Activated CD4-positive, alpha-beta T cell treated with anti-CD3 and anti-CD28 coated beads, Interleukin-2, amount 50 U/mL, for 4 hours (primary cell): Measurements from ENCODE around the gene NDUFA3.
"Not testable (repeated sequence)": the region's sequence is repeated elsewhere in the genome, so short reads cannot be mapped to it uniquely, and the experiment has no call there.

Experiments used
- DNase-seq, 2 experiments: peaks; one replicate each; pipeline ENCODE4 v3.0.0-alpha.2; 2020

Gene NDUFA3

DNA sequence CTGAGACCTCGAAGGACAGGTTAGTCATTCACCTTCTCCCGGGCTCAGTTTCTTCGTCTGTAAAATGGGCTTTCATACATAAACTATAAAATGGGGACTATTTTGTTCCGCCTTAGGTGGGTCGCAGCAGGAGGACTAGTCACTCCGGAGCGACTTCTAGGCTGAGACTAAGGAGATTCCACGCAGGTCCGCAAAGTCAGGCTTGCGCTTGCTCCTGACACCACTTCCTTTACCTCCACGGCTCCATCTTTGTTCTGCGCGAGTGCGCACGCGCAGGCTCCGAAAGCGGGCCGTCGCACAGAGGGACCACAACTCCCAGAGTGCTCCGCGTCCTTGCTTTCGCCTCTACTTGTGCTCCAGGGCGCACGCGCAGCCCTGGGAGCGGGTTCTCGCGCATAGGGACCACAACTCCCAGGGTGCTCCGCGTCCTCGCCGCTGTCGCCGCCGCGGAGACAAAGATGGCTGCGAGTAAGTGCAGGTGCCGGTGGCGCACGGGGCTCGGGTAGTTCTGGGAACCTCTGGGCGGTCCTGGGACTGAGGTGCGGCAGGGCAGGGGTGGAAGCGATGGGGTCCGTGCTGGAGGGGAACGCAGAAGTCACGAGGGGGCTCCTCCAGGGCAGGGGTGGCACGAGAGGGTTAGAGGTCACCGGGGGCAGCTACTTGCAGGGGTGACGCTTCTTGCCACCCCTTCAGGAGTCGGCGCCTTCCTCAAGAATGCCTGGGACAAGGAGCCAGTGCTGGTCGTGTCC lies at the start of gene NDUFA3:
TSS of gene NDUFA3 (plus strand) at position 435 of the 749 bp plus-strand sequence. CDS start at position 459, 24 bp downstream.
- peak; percentile 94 to 96 for DNase-seq

DNA sequence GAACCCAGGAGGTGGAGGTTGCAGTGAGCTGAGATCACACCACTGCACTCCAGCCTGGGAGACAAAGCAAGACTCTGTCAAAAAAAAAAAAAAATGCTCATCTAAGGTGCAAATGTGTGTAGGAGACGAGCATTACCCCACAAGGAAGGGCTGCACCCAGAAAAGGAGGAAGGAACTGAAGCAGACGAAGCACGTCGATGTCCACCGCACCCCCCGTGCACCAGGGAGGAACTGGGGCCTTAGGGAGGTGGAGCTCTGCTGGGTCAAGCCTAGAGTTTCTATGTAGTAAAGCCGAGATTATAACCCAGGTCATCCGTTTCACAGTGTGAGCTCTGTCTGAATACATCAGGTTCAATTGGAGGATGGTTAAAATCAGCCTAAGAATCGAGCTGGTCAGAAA lies 40.0 kb upstream of the NDUFA3 start:
- no peak for DNase-seq

DNA sequence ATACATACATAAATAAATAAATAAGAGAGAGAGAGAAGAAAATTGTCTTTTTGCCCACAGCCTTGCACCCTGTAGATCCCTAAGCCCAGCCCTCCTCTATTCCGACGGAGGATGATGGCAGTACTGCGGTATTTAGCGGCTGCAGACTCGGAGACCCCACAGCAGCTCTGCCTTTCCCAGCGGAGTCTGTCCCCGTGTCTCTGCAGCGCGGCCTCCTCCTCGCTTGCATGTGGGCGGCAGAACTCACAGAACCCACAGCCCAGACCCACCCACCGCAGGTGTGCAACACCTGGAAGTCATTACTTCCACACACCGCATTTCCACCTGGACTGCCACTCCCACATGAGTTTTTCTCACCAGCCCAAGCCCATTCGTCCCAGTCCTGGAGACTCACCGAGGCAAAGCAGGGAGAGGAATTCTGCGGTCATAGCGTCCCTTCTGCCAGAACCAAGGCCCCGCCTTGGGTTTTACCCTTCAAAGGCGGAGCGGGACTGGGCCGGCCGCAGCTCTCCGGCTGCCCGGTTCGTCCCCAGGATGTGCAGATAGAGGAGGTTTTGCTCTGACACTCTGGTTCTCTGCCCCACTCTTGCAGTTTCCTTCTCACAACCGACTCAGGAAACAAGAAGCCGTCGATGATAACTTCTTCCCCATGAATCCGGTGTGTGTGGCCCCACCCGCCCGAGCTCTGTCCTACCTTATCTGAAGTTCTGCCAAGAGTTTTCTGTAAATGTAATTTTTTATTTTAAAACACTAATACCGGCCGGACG lies 39.1 kb upstream of the NDUFA3 start, which contains the start of gene VSTM1:
TSS of gene VSTM1 (minus strand) at position 548 of the 767 bp plus-strand sequence. CDS start at position 428, 120 bp downstream.
- DNase-seq = no peak

DNA sequence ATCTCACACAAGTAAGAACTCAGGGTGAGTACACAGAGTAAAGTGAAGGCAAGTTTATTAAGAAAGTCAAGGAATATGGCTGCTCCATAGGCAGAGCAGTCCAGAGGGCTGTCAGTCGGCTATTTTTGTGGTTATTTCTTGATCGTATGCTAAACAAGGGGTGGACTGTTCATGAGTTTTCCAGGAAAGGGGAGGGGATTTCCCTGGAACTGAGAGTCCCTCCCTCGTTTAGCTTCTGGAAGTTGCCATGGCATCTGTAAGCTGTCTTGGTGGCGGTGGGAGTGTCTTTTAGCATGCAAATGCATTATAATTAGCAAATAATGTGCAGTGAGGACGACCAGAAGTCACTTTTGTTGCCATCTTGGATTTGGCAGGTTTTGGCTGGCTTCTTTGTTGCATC lies 33.2 kb upstream of the NDUFA3 start:
- DNase-seq = no peak

DNA sequence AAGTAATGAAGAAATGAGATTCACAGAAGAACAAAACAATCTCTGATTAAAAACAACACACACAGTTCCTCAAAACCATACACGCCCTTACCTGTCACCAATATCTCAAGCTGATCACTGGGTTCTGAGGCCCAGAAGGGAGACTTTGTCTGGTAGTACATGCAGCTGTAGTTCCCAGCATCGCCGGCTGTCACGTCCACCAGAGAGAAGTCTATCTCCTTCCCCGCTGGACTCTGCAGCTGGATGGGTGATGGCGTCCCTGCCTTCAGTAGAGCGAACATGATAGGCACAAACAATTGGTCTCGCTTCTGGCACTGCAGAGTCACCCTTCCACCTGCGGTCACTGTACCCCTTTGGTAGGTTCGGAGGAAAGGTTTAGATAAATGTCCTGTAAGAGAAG lies 28.8 kb upstream of the NDUFA3 start:
- DNase-seq = no peak

DNA sequence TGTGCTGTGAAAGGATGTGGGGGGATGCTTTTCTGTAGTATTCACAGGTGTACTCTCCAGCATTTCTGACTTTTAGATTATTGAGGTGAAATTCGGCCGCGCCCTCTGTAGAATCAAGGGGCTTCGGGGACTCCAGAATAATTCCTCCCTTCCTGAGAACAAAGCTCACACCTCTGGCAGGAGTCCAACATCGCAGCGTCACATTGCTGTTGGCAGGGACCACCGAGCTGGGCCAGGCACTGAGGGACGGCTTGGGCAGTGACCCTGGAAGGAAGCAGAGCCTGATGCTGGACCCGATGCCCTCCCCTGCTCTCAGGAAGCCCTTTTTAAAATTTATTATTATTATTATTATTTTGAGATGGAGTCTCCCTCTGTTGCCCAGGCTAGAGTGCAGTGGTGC lies 27.8 kb upstream of the NDUFA3 start:
- no peak for DNase-seq

DNA sequence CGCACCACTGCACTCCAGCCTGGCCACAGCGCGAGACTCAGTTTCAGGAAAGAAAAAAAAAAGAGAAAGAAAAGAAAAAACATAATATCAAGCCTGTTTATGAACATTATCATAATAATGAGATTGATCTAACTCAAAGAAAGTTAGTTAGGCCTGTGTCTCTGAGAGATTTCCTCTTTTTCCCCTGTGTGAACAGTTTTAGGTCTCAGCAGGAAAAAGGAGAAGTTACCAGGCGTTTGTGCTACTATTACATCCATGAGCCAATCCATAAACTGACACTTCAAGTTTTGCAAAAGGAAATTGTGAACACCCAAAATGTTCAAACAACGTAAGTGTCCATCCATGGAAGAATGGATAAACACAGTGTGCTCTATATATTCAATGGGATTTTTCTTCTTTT lies 25.3 kb upstream of the NDUFA3 start:
- DNase-seq = no peak

DNA sequence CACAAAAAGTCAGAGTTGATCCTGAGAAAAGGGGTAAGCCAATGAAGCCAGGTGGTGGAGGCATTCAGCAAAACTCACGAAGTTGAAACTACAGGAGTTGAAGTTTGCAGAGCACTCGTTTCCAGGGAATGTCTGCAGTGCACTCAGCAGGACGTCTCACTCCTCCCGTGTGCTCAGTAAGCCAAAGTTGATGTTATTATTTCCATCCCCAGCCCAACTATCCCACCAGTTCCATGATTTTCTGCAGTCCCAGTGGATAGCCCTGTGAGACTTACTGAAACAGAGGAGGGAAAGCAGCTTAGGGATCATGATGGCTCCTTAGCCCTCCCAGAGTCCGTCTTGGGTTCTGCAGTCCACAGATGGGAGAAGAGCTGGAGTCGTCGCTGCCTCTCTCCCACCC lies 21.6 kb upstream of the NDUFA3 start, which contains the start of gene TARM1:
TSS of gene TARM1 (minus strand) at position 334 of the 400 bp plus-strand sequence. CDS start at position 309, 25 bp downstream.
- DNase-seq = no peak

DNA sequence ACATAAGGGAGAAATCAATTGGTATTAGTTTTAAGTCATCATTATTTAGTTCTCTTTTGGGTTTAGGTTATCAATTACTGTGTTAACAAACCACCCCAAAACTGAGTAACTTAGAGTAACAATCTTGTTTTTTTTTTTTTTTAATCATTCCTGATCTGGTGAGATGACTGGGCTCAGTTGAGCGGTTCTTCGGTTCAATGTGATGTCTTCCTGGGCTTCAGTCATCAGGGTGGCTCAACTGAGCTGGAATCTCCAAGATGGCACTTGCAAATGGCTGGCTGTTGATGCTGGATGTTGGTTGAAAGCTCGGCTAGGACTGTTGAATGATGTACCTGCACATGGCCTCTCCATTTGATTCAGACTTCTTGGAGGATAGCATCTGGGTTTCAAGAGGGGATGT lies 18.2 kb upstream of the NDUFA3 start:
- DNase-seq = no peak

DNA sequence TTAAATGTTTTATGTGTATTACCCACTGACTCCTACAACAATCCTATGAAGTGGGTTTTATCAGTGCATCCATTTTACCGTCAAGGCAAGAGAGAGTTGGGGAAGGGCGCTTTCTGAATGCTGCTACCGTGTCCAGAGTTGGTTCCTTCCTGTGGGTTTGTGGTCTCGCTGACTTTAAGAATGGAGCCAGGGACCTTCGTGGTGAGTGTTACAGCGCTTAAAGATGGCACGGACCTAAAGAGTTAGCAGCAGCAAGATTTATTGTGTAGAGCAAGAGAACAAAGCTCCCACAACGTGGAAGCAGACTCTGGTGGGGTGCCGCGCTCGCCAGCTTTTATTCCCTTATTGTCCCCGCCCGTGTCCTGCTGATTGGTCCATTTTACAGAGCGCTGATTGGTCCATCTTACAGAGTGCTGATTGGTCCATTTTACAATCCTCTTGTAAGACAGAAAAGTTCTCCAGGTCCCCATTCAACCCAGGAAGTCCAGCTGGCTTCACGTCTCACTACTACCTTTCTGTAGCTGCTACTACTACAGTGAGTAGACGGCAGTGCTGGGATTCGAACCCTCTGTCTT lies 8.1 kb upstream of the NDUFA3 start:
- no peak for DNase-seq

DNA sequence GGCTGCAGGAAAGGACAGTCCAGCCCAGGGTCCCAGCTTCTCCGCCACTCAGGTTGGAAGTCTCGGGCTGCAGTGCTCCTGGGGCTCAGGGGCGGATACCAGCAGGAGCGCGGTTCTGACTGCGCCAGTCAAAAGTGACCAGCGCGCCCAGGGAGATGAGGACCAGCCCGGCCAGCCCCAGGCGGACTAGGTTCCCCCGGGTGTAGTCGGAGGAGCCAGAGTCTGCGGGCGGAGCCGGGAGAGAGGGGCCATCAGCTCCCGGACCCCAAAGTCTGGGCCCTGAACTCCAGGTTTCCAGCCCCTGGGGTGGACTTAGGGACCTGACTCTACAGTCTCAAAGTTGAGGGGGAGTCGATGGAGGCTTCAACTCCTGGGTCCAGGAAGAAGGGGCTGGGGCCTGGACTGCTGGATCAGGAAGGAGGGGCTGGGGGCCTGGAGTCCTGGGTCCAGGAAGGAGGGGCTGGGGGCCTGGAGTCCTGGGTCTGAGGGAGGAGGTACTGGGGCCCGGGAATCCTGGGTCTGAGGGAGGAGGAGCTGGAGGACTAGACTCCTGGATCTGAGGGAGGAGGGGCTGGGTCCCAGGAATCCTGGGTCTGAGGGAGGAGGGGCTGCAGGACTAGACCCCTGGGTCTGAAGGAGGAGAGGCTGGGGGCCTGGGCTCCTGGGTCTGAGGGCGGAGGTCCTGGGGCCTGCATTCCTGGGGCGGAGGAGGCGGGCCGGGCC lies 7.4 kb upstream of the NDUFA3 start:
- DNase-seq = no peak

DNA sequence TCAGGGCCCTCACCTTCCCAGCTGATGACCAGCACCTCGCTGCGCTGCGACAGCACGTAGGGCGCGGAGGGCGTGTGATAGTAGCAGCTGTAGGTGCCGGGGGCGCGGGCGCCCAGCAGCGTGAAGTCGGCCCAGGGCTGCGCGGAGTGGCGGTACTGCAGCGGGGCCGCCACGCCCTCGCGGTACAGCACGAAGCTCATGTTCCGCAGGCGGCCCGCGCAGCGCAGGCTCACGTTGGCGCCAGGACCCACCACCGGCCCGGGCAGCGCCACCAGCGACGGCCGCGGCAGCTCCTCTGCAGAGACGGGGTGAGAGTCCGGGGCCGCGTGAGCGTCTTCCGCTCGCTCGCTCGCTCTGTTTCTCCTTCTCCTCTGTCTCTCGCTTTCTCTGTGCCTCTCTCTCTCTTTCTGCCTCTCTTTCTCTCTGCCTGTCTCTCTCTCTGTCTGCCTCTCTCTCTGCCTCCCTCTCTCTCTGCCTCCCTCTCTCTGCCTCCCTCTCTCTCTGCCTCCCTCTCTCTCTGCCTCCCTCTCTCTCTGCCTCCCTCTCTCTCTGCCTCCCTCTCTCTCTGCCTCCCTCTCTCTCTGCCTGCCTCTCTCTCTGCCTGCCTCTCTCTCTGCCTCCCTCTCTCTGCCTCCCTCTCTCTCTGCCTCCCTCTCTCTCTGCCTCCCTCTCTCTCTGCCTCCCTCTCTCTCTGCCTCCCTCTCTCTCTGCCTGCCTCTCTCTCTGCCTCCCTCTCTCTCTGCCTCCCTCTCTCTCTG lies 6.6 kb upstream of the NDUFA3 start:
- DNase-seq = peak; percentile 32 to 45

DNA sequence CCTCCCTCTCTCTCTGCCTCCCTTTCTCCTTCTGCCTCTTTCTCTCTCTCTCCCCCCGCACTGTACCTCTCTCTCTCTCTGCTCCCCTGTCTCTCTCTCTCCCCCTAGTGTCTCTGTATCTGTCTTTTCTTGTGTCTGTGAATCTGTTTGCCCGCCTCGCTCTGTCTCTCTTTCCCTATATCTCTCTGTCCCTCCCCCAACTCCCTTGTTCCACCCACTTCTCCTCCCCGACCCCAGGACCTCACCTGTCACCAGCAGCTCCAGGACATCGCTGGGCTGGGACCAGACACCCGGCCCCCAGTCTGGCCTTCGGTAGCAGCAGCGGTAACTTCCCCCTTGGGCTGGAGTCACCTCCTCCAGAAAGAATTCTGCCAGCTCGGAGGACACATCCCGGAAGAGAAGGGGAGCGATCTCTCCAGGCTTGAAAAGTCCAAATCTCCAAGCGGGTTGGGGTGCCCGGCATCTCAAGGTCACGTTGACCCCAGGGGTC lies 6.0 kb upstream of the NDUFA3 start:
- DNase-seq = no peak

DNA sequence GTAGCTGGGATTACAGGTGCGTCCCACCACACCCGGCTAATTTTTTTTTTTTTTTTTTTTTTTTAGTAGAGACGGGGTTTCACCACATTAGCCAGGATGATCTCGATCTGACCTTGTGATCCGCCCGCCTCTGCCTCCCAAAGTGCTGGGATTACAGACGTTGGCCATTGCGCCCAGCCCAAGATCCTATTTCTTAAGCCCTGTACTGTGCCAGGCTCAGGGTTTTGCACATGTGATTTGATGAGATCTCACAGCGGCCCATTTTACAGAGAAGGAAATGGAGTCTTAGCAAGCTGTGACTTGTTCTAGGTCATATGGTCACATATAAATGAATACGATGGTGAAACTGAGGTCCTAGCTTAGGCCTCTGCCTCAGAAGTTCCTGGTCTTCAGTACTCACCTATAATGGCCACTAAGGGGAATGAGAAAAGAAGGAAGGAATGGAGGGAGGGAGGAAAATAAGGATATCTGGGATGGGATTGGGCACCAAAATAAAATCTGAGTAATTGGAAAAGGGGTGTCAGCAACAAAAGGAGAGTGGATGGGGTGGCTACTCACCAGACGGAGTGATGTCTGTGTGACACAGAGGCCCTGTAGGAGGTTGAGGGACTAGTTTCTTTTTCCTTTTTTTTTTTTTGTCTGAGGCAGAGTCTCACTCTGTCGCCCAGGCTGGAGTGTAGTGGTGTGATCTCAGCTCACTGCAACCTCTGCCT lies 3.3 kb upstream of the NDUFA3 start:
- no peak for DNase-seq

DNA sequence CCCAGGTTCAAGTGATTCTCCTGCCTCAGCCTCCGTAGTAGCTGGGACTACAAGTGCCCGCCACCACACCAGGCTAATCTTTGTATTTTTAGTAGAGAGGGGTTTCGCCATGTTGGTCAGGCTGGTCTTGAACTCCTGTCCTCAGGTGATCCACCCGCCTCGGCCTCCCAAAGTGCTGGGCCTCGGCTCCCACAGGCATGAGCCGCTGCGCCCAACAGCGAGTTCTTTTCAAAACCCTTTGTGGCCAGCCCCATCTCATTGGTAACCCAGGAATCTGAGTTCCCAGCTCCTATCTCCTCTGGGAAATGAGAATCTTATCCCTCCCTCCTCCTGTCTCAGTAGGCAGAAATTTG lies 2.8 kb upstream of the NDUFA3 start:
- not testable (repeated sequence) for DNase-seq

DNA sequence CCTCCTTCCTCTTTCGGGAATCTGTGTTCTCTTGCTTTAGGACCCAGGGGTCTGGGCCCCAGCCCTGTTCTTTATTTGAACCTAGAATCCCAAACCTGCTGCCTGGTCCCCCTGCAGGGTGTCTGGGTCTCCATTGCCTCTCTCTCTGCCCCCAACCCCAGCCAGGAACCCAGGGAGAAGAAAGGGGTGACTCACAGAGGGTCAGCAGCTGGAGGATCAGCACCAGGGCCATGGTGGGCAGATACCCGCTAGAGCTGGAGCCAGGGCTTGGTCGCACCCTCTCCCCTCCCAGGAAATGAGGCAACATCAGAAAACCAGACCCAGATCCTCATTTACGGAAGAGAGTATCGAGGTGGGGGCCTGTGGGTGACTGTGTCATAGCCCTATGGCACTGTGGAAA lies 2.1 kb upstream of the NDUFA3 start, which contains the start of gene OSCAR:
TSS of gene OSCAR (minus strand) at position 243 of the 400 bp plus-strand sequence. CDS start at position 232, 11 bp downstream.
- DNase-seq = no peak

DNA sequence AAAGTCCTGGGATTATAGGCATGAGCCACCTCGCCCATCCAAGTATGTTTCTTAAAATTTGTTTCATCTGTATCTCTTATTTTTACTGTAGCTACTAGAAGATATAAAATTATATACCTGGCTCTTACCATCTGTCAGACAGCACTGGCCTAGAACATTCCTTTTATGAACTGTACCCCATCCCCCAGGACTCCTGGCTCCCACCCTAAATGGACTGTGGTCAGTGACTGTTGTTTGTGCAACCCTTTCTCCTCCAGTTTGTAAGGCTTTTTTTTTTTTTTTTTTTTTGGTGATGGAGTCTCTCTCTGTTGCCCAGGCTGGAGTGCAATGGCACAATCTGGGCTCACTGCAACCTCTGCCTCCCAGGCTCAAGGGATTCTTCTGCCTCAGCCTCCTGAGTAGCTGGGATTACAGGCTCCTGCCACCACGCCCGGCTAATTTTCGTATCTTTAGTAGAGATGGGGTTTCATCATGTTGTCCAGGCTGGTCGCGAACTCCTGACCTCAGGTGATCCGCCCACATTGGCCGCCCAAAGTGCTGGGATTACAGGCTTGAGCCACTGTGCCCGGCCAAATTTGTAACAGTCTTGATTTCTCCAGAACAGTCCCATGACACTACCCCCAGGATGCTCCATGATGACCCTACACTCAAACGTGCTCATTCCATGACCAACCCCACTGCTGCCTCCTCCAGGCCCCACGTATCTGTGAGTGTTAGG lies 2.5 kb downstream of the NDUFA3 start:
- DNase-seq = no peak

DNA sequence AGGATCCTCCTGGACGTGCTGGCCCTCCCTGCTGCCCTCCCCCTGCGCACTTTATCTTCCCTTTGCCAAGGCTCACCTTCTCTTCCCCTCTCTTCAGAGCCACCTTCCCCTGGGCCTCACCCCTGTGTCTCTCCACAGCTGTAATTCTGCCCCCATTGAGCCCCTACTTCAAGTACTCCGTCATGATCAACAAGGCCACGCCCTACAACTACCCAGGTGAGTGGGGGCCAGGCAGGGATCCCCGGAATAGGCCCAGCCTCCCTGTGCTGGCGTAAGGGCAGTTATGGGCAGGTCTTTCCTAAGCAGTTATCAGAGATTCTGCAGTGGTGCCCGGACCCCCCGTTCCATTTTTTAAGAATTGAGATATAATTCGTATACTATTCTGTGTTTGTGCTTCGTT lies 3.1 kb downstream of the NDUFA3 start:
- no peak for DNase-seq

DNA sequence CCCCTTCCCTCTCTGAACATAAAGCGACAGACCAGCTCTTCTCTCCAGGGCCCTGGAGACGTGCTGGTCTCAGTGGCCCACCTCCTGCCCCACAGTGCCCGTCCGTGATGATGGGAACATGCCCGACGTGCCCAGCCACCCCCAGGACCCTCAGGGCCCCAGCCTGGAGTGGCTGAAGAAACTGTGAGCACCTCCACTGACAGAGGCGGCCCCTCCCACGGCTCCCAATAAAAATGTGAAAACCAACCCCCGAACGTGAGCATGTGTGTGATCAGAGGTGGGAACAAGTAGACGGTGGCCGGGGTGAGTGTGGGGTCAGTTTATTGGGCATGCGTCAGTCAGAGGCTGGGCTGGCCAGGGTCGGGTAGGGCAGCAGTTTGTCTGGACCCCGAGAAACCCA lies 4.1 kb downstream of the NDUFA3 start:
- DNase-seq = no peak

DNA sequence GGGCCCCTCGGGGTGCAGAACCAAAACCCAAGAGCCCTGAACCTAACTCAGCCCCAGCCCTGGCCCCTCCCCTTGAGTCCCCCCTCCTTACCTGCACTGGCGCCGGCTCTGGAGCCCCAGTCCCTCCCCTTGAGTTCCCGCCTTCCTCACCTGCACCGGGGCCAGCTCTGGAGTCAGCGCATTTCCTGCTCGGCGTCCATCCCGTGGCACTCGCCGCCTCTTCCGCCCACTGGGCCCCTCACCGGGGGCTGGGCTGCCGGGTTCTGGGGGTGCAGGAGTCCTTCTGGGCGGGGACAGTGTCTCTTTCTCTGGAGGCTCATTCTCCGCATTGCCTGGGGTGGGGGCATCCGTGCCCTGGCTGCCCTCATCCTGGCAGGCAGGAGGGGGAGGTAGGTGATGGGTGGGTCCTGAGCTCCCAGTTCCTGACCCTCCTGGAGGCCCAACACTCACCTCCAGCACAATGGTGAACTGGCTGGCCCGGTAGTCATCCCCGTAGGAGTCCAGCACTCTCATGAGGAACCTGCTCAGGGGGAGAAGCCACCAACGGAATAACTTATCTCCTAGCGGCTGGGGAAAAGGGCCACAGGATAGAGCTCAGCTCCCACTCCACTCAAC lies 5.3 kb downstream of the NDUFA3 start:
- DNase-seq = no peak
